B cell (primary cell): ENCODE measurements around the gene HIPK1. TPM values are rescaled to one million over a fixed set of nuclear protein-coding genes. Genes with fewer than 3 reads are reported as not detected.

Source experiments
- ATAC-seq: fragments of 200-7000 bp; cut with Tn5 transposase; one replicate; pipeline ENCODE4 v1.10.0; 2021; ENCODE audit warnings: low read depth, mild to moderate bottlenecking, moderate number of reproducible peaks, moderate library complexity
- CTCF ChIA-PET: fragments of 350-600 bp; sonication (Branson Sonifier 250); formaldehyde crosslinking; loops from one replicate; lab custom pipeline; 2021; ENCODE audit warnings: antibody characterized with exemption, inconsistent platforms; lab: Charles Lee
- POLR2A ChIA-PET: fragments of 350-600 bp; sonication (Branson Sonifier 250); formaldehyde crosslinking; loops from one replicate; lab custom pipeline; 2021; ENCODE audit warnings: antibody characterized with exemption; lab: Charles Lee
- DNase-seq: peaks from one replicate; pipeline ENCODE4 v3.0.0; 2013
- H2AFZ ChIP-seq: 2 replicates; pipeline ENCODE4 v1.6.1; 2012; ENCODE audit warnings: mild to moderate bottlenecking, low read depth, low read length; ENCODE audit not compliant: insufficient read depth, poor library complexity, severe bottlenecking
- H3K27ac ChIP-seq, 2 donors: 1 replicate in 1 of 2; 2 replicates in 1 of 2; pipeline ENCODE4 v1.5.1; 2012 to 2013; ENCODE audit warnings: low read length in 2 of 2, mild to moderate bottlenecking in 2 of 2, moderate library complexity in 1 of 2
- H3K27me3 ChIP-seq, 4 experiments: fragments of 200-600 bp in 1 of 4; sonication (generic) in 1 of 4; replicated peaks in 1 of 4; 1 replicate in 2 of 4; 2 replicates in 2 of 4; pipeline versions ENCODE4 v1.6.1 to v1.7.0; 2013 to 2016; ENCODE audit warnings: low read length in 3 of 4, mild to moderate bottlenecking in 2 of 4, mixed read lengths in 1 of 4, moderate library complexity in 1 of 4; ENCODE audit not compliant: insufficient read depth in 4 of 4, control insufficient read depth in 3 of 4; ENCODE audit errors: control extremely low read depth in 1 of 4
- H3K36me3 ChIP-seq, 2 experiments: replicated peaks in 1 of 2; 1 replicate in 1 of 2; 2 replicates in 1 of 2; pipeline versions ENCODE4 v1.6.1 to v1.7.1; 2013; ENCODE audit warnings: low read length in 1 of 2; ENCODE audit not compliant: insufficient read depth in 2 of 2, control insufficient read depth in 1 of 2; ENCODE audit errors: control extremely low read depth in 1 of 2, extremely low read depth in 1 of 2
- H3K4me1 ChIP-seq, 2 donors: fragments of 200-600 bp in 1 of 2; sonication (generic) in 1 of 2; 1 replicate in 1 of 2; 2 replicates in 1 of 2; pipeline versions ENCODE4 v1.5.1 to v1.6.1; 2013 to 2017; ENCODE audit warnings: low read length in 2 of 2; ENCODE audit not compliant: control insufficient read depth in 2 of 2, insufficient read depth in 2 of 2
- H3K4me2 ChIP-seq: replicated peaks from 2 replicates; pipeline ENCODE3; 2012; ENCODE audit warnings: mild to moderate bottlenecking, low read depth, low read length; ENCODE audit not compliant: poor library complexity, severe bottlenecking
- H3K4me3 ChIP-seq, 5 experiments: fragments of 200-600 bp in 1 of 5; sonication (generic) in 1 of 5; 1 replicate in 3 of 5; 2 replicates in 2 of 5; pipeline versions ENCODE4 v1.5.1 to v1.7.0; 2011 to 2016; ENCODE audit warnings: low read length in 4 of 5, mild to moderate bottlenecking in 4 of 5, low read depth in 2 of 5, control low read depth in 1 of 5, moderate library complexity in 1 of 5; ENCODE audit not compliant: insufficient read depth in 1 of 5; ENCODE audit errors: control extremely low read depth in 1 of 5, extremely low read depth in 1 of 5
- H3K79me2 ChIP-seq: fragments of 200-600 bp; sonication (generic); one replicate; pipeline ENCODE4 v1.6.0; 2016; ENCODE audit warnings: low read length; ENCODE audit not compliant: control insufficient read depth, insufficient read depth
- H3K9ac ChIP-seq: fragments of 200-600 bp; sonication (generic); 2 replicates; pipeline ENCODE4 v1.6.1; 2017; ENCODE audit warnings: mild to moderate bottlenecking, low read length, moderate library complexity
- H3K9me3 ChIP-seq, 3 donors: one replicate each; pipeline versions ENCODE4 v1.6.1 to v1.7.1; 2013; ENCODE audit warnings: low read length in 2 of 3; ENCODE audit not compliant: control insufficient read depth in 2 of 3, insufficient read depth in 1 of 3; ENCODE audit errors: control extremely low read depth in 1 of 3
- H4K20me1 ChIP-seq: 2 replicates; pipeline ENCODE4 v1.6.0; 2012; ENCODE audit warnings: mild to moderate bottlenecking, low read length; ENCODE audit not compliant: insufficient read depth, control insufficient read depth, poor library complexity, severe bottlenecking
- H3K27ac Mint-ChIP-seq: one replicate; pipeline ENCODE4 v1.8.0; 2021; ENCODE audit warnings: mixed read lengths
- H3K27me3 Mint-ChIP-seq: one replicate; pipeline ENCODE4 v1.8.0; 2021; ENCODE audit warnings: mixed read lengths
- H3K4me1 Mint-ChIP-seq: one replicate; pipeline ENCODE4 v1.8.0; 2021; ENCODE audit warnings: mixed read lengths
- H3K4me3 Mint-ChIP-seq: one replicate; pipeline ENCODE4 v1.8.0; 2021; ENCODE audit warnings: mixed read lengths
- H3K9me3 Mint-ChIP-seq: one replicate; pipeline ENCODE4 v1.8.0; 2022; ENCODE audit warnings: mixed read lengths; ENCODE audit not compliant: insufficient read depth
- CTCF ChIP-seq: fragments of 200-600 bp; IDR thresholded peaks from one replicate; pipeline ENCODE4 v1.8.0; 2022; ENCODE audit warnings: antibody characterized with exemption, mild to moderate bottlenecking
- EZH2 ChIP-seq: IDR thresholded peaks from 2 replicates; pipeline ENCODE4 v1.6.1; 2012; ENCODE audit warnings: borderline replicate concordance, low read depth, mild to moderate bottlenecking, moderate library complexity, low read length; ENCODE audit not compliant: insufficient read depth, poor library complexity, severe bottlenecking
- WGBS: methylation state at CpG from one replicate; pipeline ENCODE4 v1.1.5; 2013; ENCODE audit warnings: missing lambda C conversion rate; ENCODE audit not compliant: insufficient coverage; 5-methylcytosine and 5-hydroxymethylcytosine counted together
- intact Hi-C: fragments of 100-400 bp; cut with micrococcal nuclease; formaldehyde crosslinking; loops from one replicate; pipeline ENCODE4 v1.10.0; 2022
- polyA plus RNA-seq: library from polyadenylated mRNA; depleted of rRNA; stranded (reverse); fragments of >200 nt; gene quantifications from 2 replicates; pipeline ENCODE4 v1.2.3, GENCODE V29; 2012
- total RNA-seq, 2 donors: library from RNA; stranded (reverse); fragments of 120-200 nt in 1 of 2; gene quantifications; 1 replicate in 1 of 2; 2 replicates in 1 of 2; pipeline versions ENCODE4 v1.2.3 to v1.2.4, GENCODE V29; 2013 to 2022

The HIPK1 gene
- total and polyA plus RNA-seq, 2 donors (not counting 1 experiment from before 2014, with no cell fraction given) = 13.6 to 48.0 TPM

GRCh38 chr1:113993766-113994165 lies 64.6 kb downstream of the HIPK1 start:
- no peak overlapping the region for H3K9ac ChIP-seq
- no peak overlapping the region for H3K4me2 ChIP-seq
- Mint-ChIP-seq H3K9me3 (peaks cover 8% of the 10 kb centered on the region), H3K27ac (no peak overlapping the region), H3K4me1 (peaks cover 9% of the 10 kb centered on the region), H3K4me3 (no peak overlapping the region), H3K27me3 (peaks cover 5% of the 10 kb centered on the region)
- ATAC-seq (no peak), DNase-seq (no peak)
- no peaks in the 10 kb centered on the region for H3K4me1 ChIP-seq
- 85% methylated on average over 2 of the region's 2 CpGs for WGBS
- no peak overlapping the region for H3K27ac ChIP-seq
- no peaks in the 10 kb centered on the region for H3K27me3 ChIP-seq
- H3K4me3 ChIP-seq = no peak overlapping the region
- TF ChIP-seq CTCF (no peak), EZH2 (no peak)
- no peaks in the 10 kb centered on the region for H4K20me1 ChIP-seq
- H3K79me2 ChIP-seq = no peaks in the 10 kb centered on the region
- intact Hi-C loops = no loop called here
- POLR2A ChIA-PET = no interaction called here
- H3K9me3 ChIP-seq = peaks cover 2 to 28% (median 13%) of the 10 kb centered on the region in 3 donors
- H3K36me3 ChIP-seq = no peaks in the 10 kb centered on the region
- no peak overlapping the region for H2AFZ ChIP-seq
- CTCF ChIA-PET = no interaction called here

GRCh38 chr1:113995382-113995781 lies 66.3 kb downstream of the HIPK1 start:
- Mint-ChIP-seq H3K4me1 (peaks cover 9% of the 10 kb centered on the region), H3K9me3 (peaks cover 8% of the 10 kb centered on the region), H3K4me3 (no peak overlapping the region), H3K27me3 (peaks cover 5% of the 10 kb centered on the region), H3K27ac (no peak overlapping the region)
- no peaks in the 10 kb centered on the region for H3K4me1 ChIP-seq
- no peaks in the 10 kb centered on the region for H4K20me1 ChIP-seq
- intact Hi-C loops = no loop called here
- H3K36me3 ChIP-seq = no peaks in the 10 kb centered on the region
- no peak overlapping the region for H3K27ac ChIP-seq
- no peak overlapping the region for H2AFZ ChIP-seq
- ATAC-seq = no peak
- no peak overlapping the region for H3K9ac ChIP-seq
- no peak overlapping the region for H3K4me2 ChIP-seq
- WGBS = no CpG with 5 or more reads among the region's 2 CpGs
- no peaks in the 10 kb centered on the region for H3K79me2 ChIP-seq
- no peak overlapping the region for H3K4me3 ChIP-seq
- no peak for TF ChIP-seq CTCF
- TF ChIP-seq EZH2 = no peak
- H3K27me3 ChIP-seq = no peaks in the 10 kb centered on the region
- DNase-seq = no peak
- peaks cover 2 to 28% (median 13%) of the 10 kb centered on the region in 3 donors for H3K9me3 ChIP-seq
- POLR2A ChIA-PET = no interaction called here
- CTCF ChIA-PET = no interaction called here
